WTC11 (cell line): ENCODE results near the gene MPND. TPM values are rescaled to one million over a fixed set of nuclear protein-coding genes. Genes with fewer than 3 reads are reported as not detected.

Source experiments
- ATAC-seq: fragments of 200-7000 bp; cut with Tn5 transposase; 2 replicates; pipeline ENCODE4 v1.10.0; 2021; ENCODE audit warnings: mild to moderate bottlenecking, moderate library complexity
- CTCF ChIA-PET: fragments of 300-600 bp; sonication (Branson Sonifier 250); formaldehyde crosslinking; loops from one replicate; lab custom pipeline; 2021; ENCODE audit warnings: antibody characterized with exemption; lab: Charles Lee
- POLR2A ChIA-PET: fragments of 350-600 bp; sonication (Branson Sonifier 250); formaldehyde crosslinking; loops from one replicate; lab custom pipeline; 2021; ENCODE audit warnings: antibody characterized with exemption; lab: Charles Lee
- DNase-seq: peaks from one replicate; pipeline ENCODE4 v3.0.0; 2021; ENCODE audit warnings: low spot score
- H3K27ac Mint-ChIP-seq: 2 replicates; pipeline ENCODE4 v1.8.0; 2021; ENCODE audit warnings: mixed read lengths
- H3K27me3 Mint-ChIP-seq: 2 replicates; pipeline ENCODE4 v1.8.0; 2021; ENCODE audit warnings: low read depth, mild to moderate bottlenecking, moderate library complexity, mixed read lengths
- H3K36me3 Mint-ChIP-seq: 2 replicates; pipeline ENCODE4 v1.8.0; 2021; ENCODE audit warnings: mixed read lengths
- H3K4me1 Mint-ChIP-seq: 2 replicates; pipeline ENCODE4 v1.8.0; 2022; ENCODE audit warnings: mixed read lengths
- H3K4me3 Mint-ChIP-seq: 2 replicates; pipeline ENCODE4 v1.8.0; 2021; ENCODE audit warnings: mild to moderate bottlenecking, moderate library complexity, mixed read lengths
- H3K9me3 Mint-ChIP-seq: 2 replicates; pipeline ENCODE4 v1.8.0; 2021; ENCODE audit warnings: mixed read lengths
- ARID4B ChIP-seq: sonication (generic); formaldehyde crosslinking; IDR thresholded peaks from 2 replicates; pipeline ENCODE4 v1.8.0; 2023; ENCODE audit warnings: missing genetic modification reagents, mild to moderate bottlenecking, borderline replicate concordance
- ATF3 ChIP-seq: sonication (generic); formaldehyde crosslinking; conservative IDR thresholded peaks from 2 replicates; pipeline ENCODE4 v1.8.1; 2022; ENCODE audit warnings: mild to moderate bottlenecking, missing genetic modification reagents
- CREM ChIP-seq: sonication (generic); formaldehyde crosslinking; IDR thresholded peaks from 2 replicates; pipeline ENCODE4 v1.8.1; 2022; ENCODE audit warnings: mild to moderate bottlenecking, missing genetic modification reagents, moderate library complexity
- FOXK1 ChIP-seq: sonication (generic); formaldehyde crosslinking; IDR thresholded peaks from 2 replicates; pipeline ENCODE4 v1.8.0; 2022; ENCODE audit warnings: mild to moderate bottlenecking, moderate library complexity, missing genetic modification reagents
- GRHL2 ChIP-seq: fragments of 250-450 bp; sonication (Bioruptor Pico); IDR thresholded peaks from 2 replicates; pipeline ENCODE4 v1.8.0; 2022; ENCODE audit warnings: mild to moderate bottlenecking, moderate library complexity; ENCODE audit not compliant: insufficient replicate concordance, severe bottlenecking
- IRF1 ChIP-seq: sonication (generic); formaldehyde crosslinking; IDR thresholded peaks from 2 replicates; pipeline ENCODE4 v1.8.0; 2023; ENCODE audit warnings: missing genetic modification reagents
- KAT7 ChIP-seq: sonication (generic); formaldehyde crosslinking; IDR thresholded peaks from 2 replicates; pipeline ENCODE4 v1.8.1; 2023; ENCODE audit warnings: missing genetic modification reagents, mild to moderate bottlenecking, borderline replicate concordance
- NFATC4 ChIP-seq: fragments of 250-450 bp; sonication (Bioruptor Pico); IDR thresholded peaks from 2 replicates; pipeline ENCODE4 v1.9.0; 2021; ENCODE audit warnings: mild to moderate bottlenecking
- OVOL2 ChIP-seq: fragments of 250-450 bp; sonication (Bioruptor Pico); IDR thresholded peaks from 2 replicates; pipeline ENCODE4 v1.9.0; 2021; ENCODE audit warnings: mild to moderate bottlenecking, borderline replicate concordance
- SOX15 ChIP-seq: fragments of 250-450 bp; sonication (Bioruptor Pico); IDR thresholded peaks from 2 replicates; pipeline ENCODE4 v1.9.0; 2021; ENCODE audit warnings: mild to moderate bottlenecking
- ZNF121 ChIP-seq: sonication (generic); formaldehyde crosslinking; IDR thresholded peaks from 2 replicates; pipeline ENCODE4 v1.8.0; 2023; ENCODE audit warnings: missing genetic modification reagents
- ZNF281 ChIP-seq: sonication (generic); formaldehyde crosslinking; IDR thresholded peaks from 2 replicates; pipeline ENCODE4 v1.8.0; 2023; ENCODE audit warnings: mild to moderate bottlenecking, missing genetic modification reagents
- ZNF396 ChIP-seq: fragments of 250-450 bp; sonication (Bioruptor Pico); IDR thresholded peaks from 2 replicates; pipeline ENCODE4 v1.8.0; 2021; ENCODE audit warnings: mild to moderate bottlenecking, moderate library complexity, borderline replicate concordance
- ZNF512 ChIP-seq: sonication (generic); formaldehyde crosslinking; IDR thresholded peaks from 2 replicates; pipeline ENCODE4 v1.8.1; 2022; ENCODE audit warnings: missing genetic modification reagents, borderline replicate concordance
- total RNA-seq: library from RNA; stranded (reverse); gene quantifications from 3 replicates; pipeline ENCODE4 v1.2.3, GENCODE V29; 2021

Gene MPND
- total RNA-seq, 1 experiment from 2014 or later = 28.3 TPM

- ChIA-PET POLR2A (interaction anchor here (1.7 kb wide), 1 partner anchor 13 kb away, joined by 4 read pairs; no protein-coding TSS in a partner anchor), CTCF (interaction anchor here (3.7 to 5.2 kb wide), 4 partner anchors 9 to 106 kb away, joined by 36 to 48 read pairs (median 42); no protein-coding TSS in a partner anchor)
- TF ChIP-seq ZNF121 (CRISPR knock-in tag) (no peak), ATF3 (no peak), ZNF281 (CRISPR knock-in tag) (no peak), ARID4B (CRISPR knock-in tag) (no peak), NFATC4 (CRISPR knock-in tag) (no peak), FOXK1 (CRISPR knock-in tag) (no peak), SOX15 (CRISPR knock-in tag) (no peak), KAT7 (no peak), CREM (CRISPR knock-in tag) (no peak), GRHL2 (no peak), ZNF396 (CRISPR knock-in tag) (no peak), OVOL2 (CRISPR knock-in tag) (no peak), IRF1 (no peak), ZNF512 (CRISPR knock-in tag) (no peak)
- H3K4me3 Mint-ChIP-seq = no peak overlapping the region
- H3K9me3 Mint-ChIP-seq = no peaks in the 10 kb centered on the region
- ATAC-seq (no peak), DNase-seq (no peak)
- H3K27me3 Mint-ChIP-seq = no peaks in the 10 kb centered on the region
- peak overlapping the region; percentile 83 for H3K27ac Mint-ChIP-seq
- peaks cover 41% of the 10 kb centered on the region for H3K4me1 Mint-ChIP-seq
- no peaks in the 10 kb centered on the region for H3K36me3 Mint-ChIP-seq
These were observed 30.5 kb downstream of the MPND start for GRCh38 chr19:4373601-4374497.
